BJ (cell line): Measurements from ENCODE around the gene PDZD2. TPM values are rescaled to one million over a fixed set of nuclear protein-coding genes. Genes with fewer than 3 reads are reported as not detected.
A peak's percentile ranks its signal among the peaks of the same experiment; 100 is the strongest.
"Not testable (repeated sequence)": the region's sequence is repeated elsewhere in the genome, so short reads cannot be mapped to it uniquely, and the experiment has no call there.

ENCODE experiments used
- CTCF ChIA-PET: fragments of 350-600 bp; formaldehyde crosslinking; extraction: SDS; loops from one replicate; lab custom pipeline; 2021; ENCODE audit warnings: antibody characterized with exemption, inconsistent platforms; lab: Yijun Ruan, JAX
- POLR2A ChIA-PET: fragments of 300-600 bp; sonication (Branson Sonifier 250); formaldehyde crosslinking; extraction: SDS; loops from one replicate; lab custom pipeline; 2021; ENCODE audit warnings: antibody characterized with exemption; lab: Charles Lee
- DNase-seq: peaks from one replicate; pipeline ENCODE4 v3.0.0-alpha.2; 2011; ENCODE audit warnings: low read depth
- H3K27me3 ChIP-seq: 2 replicates; pipeline ENCODE4 v1.6.0; 2011; ENCODE audit warnings: low read length; ENCODE audit not compliant: control insufficient read depth, insufficient read depth
- H3K36me3 ChIP-seq: 2 replicates; pipeline ENCODE4 v1.5.1; 2011; ENCODE audit warnings: low read length; ENCODE audit not compliant: control insufficient read depth, insufficient read depth
- H3K4me3 ChIP-seq: 2 replicates; pipeline ENCODE4 v1.5.1; 2011; ENCODE audit warnings: low read depth, mild to moderate bottlenecking, control low read depth, low read length
- CTCF ChIP-seq: IDR thresholded peaks from 2 replicates; pipeline ENCODE4 v1.5.1; 2011; ENCODE audit warnings: low read depth, mild to moderate bottlenecking, control low read depth, inconsistent platforms, low read length, moderate library complexity; ENCODE audit not compliant: insufficient read depth
- polyA plus RNA-seq: library from polyadenylated mRNA; depleted of rRNA; stranded (reverse); fragments of >200 nt; gene quantifications from 2 replicates; pipeline ENCODE4 v1.2.3, GENCODE V29; 2011

The PDZD2 gene
- polyA plus RNA-seq, 1 experiment: 0.06 TPM

- CTCF ChIA-PET: interaction anchor here (1.1 to 1.6 kb wide), 2 partner anchors 11 to 19 kb away, joined by 4 read pairs; no protein-coding TSS in a partner anchor
These were observed 399.6 kb downstream of the PDZD2 start for GRCh38 chr5:32038523-32038922.

GRCh38 chr5:32039133-32039532, 400.2 kb downstream of the PDZD2 start:
- H3K27me3 ChIP-seq, H3K36me3 ChIP-seq, CTCF ChIA-PET, POLR2A ChIA-PET, DNase-seq, H3K4me3 ChIP-seq: not testable (repeated sequence)

More at GRCh38 chr5:32038523-32038922, 399.6 kb downstream of the PDZD2 start:
- Histone ChIP-seq H3K36me3 (no peaks in the 10 kb centered on the region), H3K27me3 (no peaks in the 10 kb centered on the region; the same call in 1 of the 2 replicates), H3K4me3 (no peak overlapping the region)
- DNase-seq: no peak
- POLR2A ChIA-PET: no interaction called here
- 0 out of 2 replicates have a peak, but pooled peaks have one; percentile 9 for TF ChIP-seq CTCF

- CTCF ChIA-PET, DNase-seq, H3K27me3 ChIP-seq, POLR2A ChIA-PET, H3K36me3 ChIP-seq, H3K4me3 ChIP-seq: not testable (repeated sequence)
These were observed 400.7 kb downstream of the PDZD2 start for GRCh38 chr5:32039601-32040000.

- H3K4me3 ChIP-seq, CTCF ChIA-PET, H3K27me3 ChIP-seq, H3K36me3 ChIP-seq, POLR2A ChIA-PET, DNase-seq: not testable (repeated sequence)
These were observed 401.3 kb downstream of the PDZD2 start for GRCh38 chr5:32040181-32040695.

- no peak for TF ChIP-seq CTCF
- no peak overlapping the region for H3K4me3 ChIP-seq
- ChIA-PET POLR2A (no interaction called here), CTCF (no interaction called here)
- DNase-seq: no peak
- H3K36me3 ChIP-seq: no peaks in the 10 kb centered on the region
- H3K27me3 ChIP-seq: peaks cover 3% of the 10 kb centered on the region
These were observed 403.6 kb downstream of the PDZD2 start for GRCh38 chr5:32042551-32042961.

GRCh38 chr5:32043105-32043504, 404.2 kb downstream of the PDZD2 start:
- no peak overlapping the region for H3K4me3 ChIP-seq
- ChIA-PET POLR2A (no interaction called here), CTCF (interaction anchor here (0.7 to 1.1 kb wide), 2 partner anchors 12 to 95 kb away, joined by 3 to 4 read pairs; no protein-coding TSS in a partner anchor)
- no peak for DNase-seq
- H3K36me3 ChIP-seq: no peaks in the 10 kb centered on the region
- H3K27me3 ChIP-seq: peaks cover 3% of the 10 kb centered on the region
- no peak for TF ChIP-seq CTCF

GRCh38 chr5:32044434-32044833, 405.5 kb downstream of the PDZD2 start:
- DNase-seq: no peak
- POLR2A ChIA-PET: interaction anchor here (0.6 kb wide), 1 partner anchor 17 kb away, joined by 4 read pairs; no protein-coding TSS in a partner anchor
- Histone ChIP-seq H3K4me3 (no peak overlapping the region), H3K36me3 (no peaks in the 10 kb centered on the region), H3K27me3 (peaks cover 6% of the 10 kb centered on the region)
- no peak for TF ChIP-seq CTCF
- CTCF ChIA-PET: interaction anchor here (0.7 to 1.3 kb wide), 5 partner anchors 16 to 51 kb away, joined by 3 read pairs; no protein-coding TSS in a partner anchor
